KMS-11 (cell line): ENCODE data around the gene PRRX1.

Source experiments
- H2AFZ ChIP-seq: fragments of 200-600 bp; sonication (generic); 2 replicates; pipeline ENCODE4 v1.6.1; 2016; ENCODE audit warnings: antibody characterized with exemption, mixed run types, low read depth
- H3K27ac ChIP-seq: fragments of 200-600 bp; sonication (generic); 2 replicates; pipeline ENCODE4 v1.6.1; 2016; ENCODE audit warnings: mild to moderate bottlenecking, mixed run types
- H3K27me3 ChIP-seq: fragments of 200-600 bp; sonication (generic); 2 replicates; pipeline ENCODE4 v1.6.1; 2017; ENCODE audit warnings: mild to moderate bottlenecking, low read depth, mixed run types, moderate library complexity; ENCODE audit not compliant: insufficient read depth
- H3K36me3 ChIP-seq: fragments of 200-600 bp; sonication (generic); 2 replicates; pipeline ENCODE4 v1.6.1; 2017; ENCODE audit warnings: mild to moderate bottlenecking, mixed run types; ENCODE audit not compliant: insufficient read depth
- H3K4me1 ChIP-seq: fragments of 200-600 bp; sonication (generic); 2 replicates; pipeline ENCODE4 v1.6.1; 2016; ENCODE audit warnings: mild to moderate bottlenecking, low read depth, mixed run types; ENCODE audit not compliant: poor library complexity, severe bottlenecking
- H3K4me2 ChIP-seq: fragments of 200-600 bp; sonication (generic); 2 replicates; pipeline ENCODE4 v1.7.0; 2016; ENCODE audit warnings: mild to moderate bottlenecking, mixed run types
- H3K4me3 ChIP-seq: fragments of 200-600 bp; sonication (generic); IDR thresholded peaks from 2 replicates; pipeline ENCODE4 v1.6.1; 2017; ENCODE audit warnings: low read depth, low read length, mixed read lengths; ENCODE audit not compliant: insufficient read depth
- H3K79me2 ChIP-seq: fragments of 200-600 bp; sonication (generic); 2 replicates; pipeline ENCODE4 v1.6.1; 2016; ENCODE audit warnings: low read depth, mixed run types; ENCODE audit not compliant: insufficient read depth
- H3K9ac ChIP-seq: fragments of 200-600 bp; sonication (generic); 2 replicates; pipeline ENCODE4 v1.6.1; 2016; ENCODE audit warnings: mild to moderate bottlenecking, mixed run types
- H4K20me1 ChIP-seq: fragments of 200-600 bp; sonication (generic); 2 replicates; pipeline ENCODE4 v1.6.1; 2016; ENCODE audit warnings: mild to moderate bottlenecking, mixed run types; ENCODE audit not compliant: insufficient read depth
- TF ChIP-seq, protein P1 (sequence below): fragments of 200-600 bp; sonication (generic); conservative IDR thresholded peaks from 2 replicates; pipeline ENCODE4 v1.6.1; 2017; ENCODE audit warnings: low read depth, mild to moderate bottlenecking, antibody characterized with exemption, low read length, moderate library complexity, mixed read lengths

PRRX1 gene

DNA sequence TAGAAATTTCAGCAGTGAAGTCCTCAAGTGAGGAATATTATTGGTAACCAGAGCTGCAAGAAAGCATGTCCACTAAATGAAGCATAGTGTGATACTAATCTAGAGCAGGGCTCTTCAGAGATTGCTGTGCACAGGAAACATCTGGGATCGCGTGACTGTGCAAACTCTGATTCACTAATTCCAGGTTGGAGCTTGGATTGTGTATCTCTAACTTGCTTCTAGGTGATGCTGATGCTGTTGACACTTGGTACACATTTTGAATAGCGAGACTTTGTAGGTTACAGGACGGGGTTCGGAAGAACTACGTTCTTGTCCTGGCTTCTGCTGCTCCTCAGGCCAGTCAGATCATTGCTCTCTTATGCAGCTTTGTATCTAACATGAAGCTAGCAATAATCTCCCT is 66.5 kb downstream of the PRRX1 start:
- no peaks in the 10 kb centered on the region for H3K79me2 ChIP-seq
- no peak overlapping the region for H3K4me2 ChIP-seq
- TF ChIP-seq, protein P1, sequence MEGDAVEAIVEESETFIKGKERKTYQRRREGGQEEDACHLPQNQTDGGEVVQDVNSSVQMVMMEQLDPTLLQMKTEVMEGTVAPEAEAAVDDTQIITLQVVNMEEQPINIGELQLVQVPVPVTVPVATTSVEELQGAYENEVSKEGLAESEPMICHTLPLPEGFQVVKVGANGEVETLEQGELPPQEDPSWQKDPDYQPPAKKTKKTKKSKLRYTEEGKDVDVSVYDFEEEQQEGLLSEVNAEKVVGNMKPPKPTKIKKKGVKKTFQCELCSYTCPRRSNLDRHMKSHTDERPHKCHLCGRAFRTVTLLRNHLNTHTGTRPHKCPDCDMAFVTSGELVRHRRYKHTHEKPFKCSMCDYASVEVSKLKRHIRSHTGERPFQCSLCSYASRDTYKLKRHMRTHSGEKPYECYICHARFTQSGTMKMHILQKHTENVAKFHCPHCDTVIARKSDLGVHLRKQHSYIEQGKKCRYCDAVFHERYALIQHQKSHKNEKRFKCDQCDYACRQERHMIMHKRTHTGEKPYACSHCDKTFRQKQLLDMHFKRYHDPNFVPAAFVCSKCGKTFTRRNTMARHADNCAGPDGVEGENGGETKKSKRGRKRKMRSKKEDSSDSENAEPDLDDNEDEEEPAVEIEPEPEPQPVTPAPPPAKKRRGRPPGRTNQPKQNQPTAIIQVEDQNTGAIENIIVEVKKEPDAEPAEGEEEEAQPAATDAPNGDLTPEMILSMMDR = no peak
- no peaks in the 10 kb centered on the region for H4K20me1 ChIP-seq
- no peaks in the 10 kb centered on the region for H3K4me1 ChIP-seq
- H2AFZ ChIP-seq = no peak overlapping the region
- H3K4me3 ChIP-seq = no peak overlapping the region
- H3K36me3 ChIP-seq = no peaks in the 10 kb centered on the region
- no peak overlapping the region for H3K9ac ChIP-seq
- no peaks in the 10 kb centered on the region for H3K27me3 ChIP-seq
- H3K27ac ChIP-seq = no peak overlapping the region

DNA sequence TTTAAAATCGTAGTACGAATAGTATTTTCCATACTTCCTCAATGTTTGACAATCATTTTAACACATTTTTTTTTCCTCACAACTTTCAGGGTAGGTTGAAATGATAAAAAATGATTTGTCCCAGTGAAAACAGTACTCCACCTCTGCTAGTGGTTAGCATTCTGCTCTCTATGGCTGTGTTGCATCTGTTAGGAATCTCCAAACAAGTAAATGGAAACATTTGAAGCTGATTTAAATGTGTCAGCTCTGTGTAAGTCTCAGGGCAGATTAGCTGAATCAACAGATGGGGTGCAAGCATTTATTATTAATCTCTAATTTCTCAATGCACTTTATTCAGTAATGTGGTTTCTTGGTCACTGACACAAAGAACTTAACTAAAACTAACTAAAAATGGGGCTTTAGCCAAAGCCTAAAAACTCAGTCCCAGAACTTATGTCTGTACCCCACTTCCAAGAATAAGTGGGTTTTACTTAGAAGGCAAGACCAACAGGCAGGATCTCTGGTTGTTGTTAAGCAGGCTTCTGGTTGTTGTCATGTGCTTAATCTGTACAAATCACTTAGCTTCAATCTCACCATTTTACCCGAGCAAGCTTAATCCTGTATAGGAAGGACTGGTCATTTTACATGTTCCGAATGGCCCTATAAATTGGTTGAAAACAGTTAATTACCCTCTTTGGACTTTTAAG is 67.8 kb downstream of the PRRX1 start:
- Histone ChIP-seq H3K4me3 (no peak overlapping the region), H3K4me2 (no peak overlapping the region), H3K36me3 (no peaks in the 10 kb centered on the region), H3K79me2 (no peaks in the 10 kb centered on the region), H2AFZ (no peak overlapping the region), H4K20me1 (no peaks in the 10 kb centered on the region), H3K9ac (no peak overlapping the region), H3K27ac (no peak overlapping the region), H3K27me3 (no peaks in the 10 kb centered on the region), H3K4me1 (no peaks in the 10 kb centered on the region)
- TF ChIP-seq, protein P1 = no peak

DNA sequence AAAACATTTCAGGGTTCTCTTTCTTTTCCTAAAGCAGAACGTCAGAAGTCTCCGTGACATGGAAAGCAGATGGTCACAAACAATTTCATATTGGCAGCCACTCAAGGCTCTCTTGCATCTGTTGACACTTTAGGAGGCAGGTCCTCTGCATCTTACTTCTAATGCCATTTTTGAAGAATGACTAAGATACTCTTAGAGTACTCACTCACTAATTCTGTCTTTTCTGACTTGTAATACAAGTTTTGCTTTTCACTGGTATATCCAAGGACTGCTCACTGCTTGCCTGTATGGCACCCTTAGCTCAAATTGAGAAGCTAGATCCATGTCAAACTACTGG is 68.3 kb downstream of the PRRX1 start:
- Histone ChIP-seq H3K27ac (no peak overlapping the region), H3K36me3 (no peaks in the 10 kb centered on the region), H3K9ac (no peak overlapping the region), H3K27me3 (no peaks in the 10 kb centered on the region), H4K20me1 (no peaks in the 10 kb centered on the region), H3K4me3 (no peak overlapping the region), H3K4me1 (no peaks in the 10 kb centered on the region), H2AFZ (no peak overlapping the region), H3K4me2 (no peak overlapping the region), H3K79me2 (no peaks in the 10 kb centered on the region)
- TF ChIP-seq, protein P1 = no peak

DNA sequence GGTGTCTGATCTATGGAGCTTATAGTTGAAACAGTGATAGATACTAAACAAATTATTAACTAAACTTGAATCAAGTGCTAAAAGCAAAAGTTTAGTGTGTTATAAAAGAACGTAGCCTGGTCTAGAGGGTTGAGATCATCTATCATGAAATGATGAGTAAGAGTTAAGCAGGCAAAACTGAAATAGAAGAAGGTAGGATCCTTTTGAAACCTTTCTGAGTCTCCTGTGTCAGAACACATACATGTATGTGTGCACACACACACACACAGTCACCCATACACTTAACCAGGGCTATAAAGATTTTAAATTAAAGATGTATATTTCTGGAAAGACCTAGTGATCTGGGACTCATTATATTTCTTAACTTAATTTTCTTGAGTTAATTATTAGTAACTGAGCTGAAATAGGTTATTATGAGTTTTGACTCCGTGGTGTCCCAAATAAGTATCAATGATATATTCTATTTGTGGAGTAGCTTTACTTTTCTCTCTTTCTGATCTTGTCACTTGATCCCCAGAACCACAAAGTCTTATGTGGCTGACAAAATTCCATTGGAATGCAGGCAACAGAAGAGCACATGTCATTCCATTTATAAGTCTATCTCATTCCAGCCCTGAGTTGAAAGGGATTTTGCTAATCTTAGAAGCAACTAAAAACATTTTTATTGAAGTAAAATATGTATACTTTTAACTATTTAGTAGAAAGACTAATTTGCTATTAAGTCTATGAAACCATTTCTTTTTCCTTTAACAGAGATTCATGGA is 70.7 kb downstream of the PRRX1 start:
- no peak overlapping the region for H3K4me3 ChIP-seq
- TF ChIP-seq, protein P1 = no peak
- H3K27ac ChIP-seq = no peak overlapping the region
- no peaks in the 10 kb centered on the region for H3K4me1 ChIP-seq
- no peaks in the 10 kb centered on the region for H3K36me3 ChIP-seq
- H3K79me2 ChIP-seq = no peaks in the 10 kb centered on the region
- H4K20me1 ChIP-seq = no peaks in the 10 kb centered on the region
- H2AFZ ChIP-seq = no peak overlapping the region
- H3K4me2 ChIP-seq = no peak overlapping the region
- H3K27me3 ChIP-seq = no peaks in the 10 kb centered on the region
- H3K9ac ChIP-seq = no peak overlapping the region
